ENCODE results near the gene ACTL6B. TPM values are rescaled to one million over a fixed set of nuclear protein-coding genes. Genes with fewer than 3 reads are reported as not detected.
A peak's percentile ranks its signal among the peaks of the same experiment; 100 is the strongest.

Gene ACTL6B
- total and polyA plus RNA-seq, 2 donors (not counting 3 experiments of a cell fraction or from before 2014, with no cell fraction given): not detected

- Histone ChIP-seq H4K20me1 (replicated peaks; ENCODE audit: control insufficient read depth, extremely low read depth, insufficient read depth, low read length) (peaks cover 2% of the 10 kb centered on the region), H3K9ac (replicated peaks; ENCODE audit: extremely low read depth, insufficient read depth, low read length) (peak within 1 kb of the TSS; percentile 78), H3K36me3 (ENCODE audit: control insufficient read depth in 2 of 2, extremely low read depth in 1 of 2, insufficient read depth in 2 of 2, low read length in 2 of 2) (peaks cover 0 to 5% of the 10 kb centered on the region in 2 experiments), H3K9me1 (replicated peaks; ENCODE audit: control insufficient read depth, extremely low read depth, insufficient read depth, low read length) (no peaks in the 10 kb centered on the region), H3K9me3 (replicated peaks; ENCODE audit: control insufficient read depth, insufficient read depth, low read length) (no peaks in the 10 kb centered on the region), H3K4me1 (ENCODE audit: control insufficient read depth, extremely low read depth, insufficient read depth, low read length) (peaks cover 16% of the 10 kb centered on the region), H3K27me3 (ENCODE audit: control insufficient read depth in 2 of 2, insufficient read depth in 2 of 2, low read length in 2 of 2) (peaks cover 0 to 2% of the 10 kb centered on the region in 2 experiments), H3K79me2 (ENCODE audit: control insufficient read depth, insufficient read depth, low read length) (peaks cover 40% of the 10 kb centered on the region), H3K4me3 (replicated peaks in 1 of 3; ENCODE audit: insufficient read depth in 1 of 3, low read depth in 1 of 3, low read length in 3 of 3) (peak within 1 kb of the TSS; percentile 53 to 80 (median 65)), H3K4me2 (ENCODE audit: insufficient read depth, low read length) (peak within 1 kb of the TSS; percentile 89), H3K27ac (ENCODE audit: insufficient read depth, low read depth, low read length) (no peak within 1 kb of the TSS), H2AFZ (ENCODE audit: low read depth, low read length) (peak within 1 kb of the TSS; percentile 75)
- DNase-seq (ENCODE audit: low read depth, low spot score) (peak; percentile 35), FAIRE-seq (peak; percentile 62)
- BruUV-seq (replicated peaks): no TSS peak
- CTCF ChIA-PET: interaction anchor here (7.5 kb wide), 1 partner anchor 11 kb away, joined by 76 read pairs; the partner anchor contains the start of gene POP7
- POLR2A ChIA-PET: interaction anchor here (2.6 kb wide), 1 partner anchor 11 kb away, joined by 6 read pairs; the partner anchor contains the start of gene POP7
- intact Hi-C loops (cut with micrococcal nuclease): loop anchor here (1.0 to 5.0 kb wide), 4 partner anchors 11 to 227 kb away; partner anchors contain the start of genes FBXO24 and LRCH4
- TF ChIP-seq CTCF (IDR thresholded peaks at IDR 0.05; ENCODE audit: extremely low read depth in 1 of 2, insufficient read depth in 1 of 2, low read depth in 1 of 2, low read length in 2 of 2): no peak
- dilution Hi-C loops (cut with MboI; ENCODE audit: extremely low pct_ligation_motif_present, low sequenced_read_pairs): no loop called here
These were observed 38.0 kb upstream of the ACTL6B start, which contains the start of gene GIGYF1 for GRCh38 chr7:100694098-100694745. TSS of gene GIGYF1 (minus strand) at chr7:100694250. CDS start at chr7:100688238, 6,012 bp downstream.
